GM12878 (cell line): ENCODE data around the gene MAML2. TPM values are rescaled to one million over a fixed set of nuclear protein-coding genes. Genes with fewer than 3 reads are reported as not detected.
A peak's percentile ranks its signal among the peaks of the same experiment; 100 is the strongest.

Source experiments
- ATAC-seq: fragments of 200-7000 bp; cut with Tn5 transposase; 3 replicates; pipeline ENCODE4 v1.9.1; 2020; ENCODE audit warnings: mild to moderate bottlenecking, moderate library complexity
- BruUV-seq: library from RNA; stranded (reverse); fragments of 400-500 nt; replicated peaks from 2 replicates; lab custom pipeline; 2021; lab: Mats Ljungman, UMichigan
- CTCF ChIA-PET: fragments of 300-600 bp; sonication (Branson Sonifier 250); formaldehyde crosslinking; extraction: SDS; loops from one replicate; lab custom pipeline; 2021; ENCODE audit warnings: inconsistent platforms; lab: Yijun Ruan, JAX
- POLR2A ChIA-PET: fragments of 350-600 bp; formaldehyde crosslinking; extraction: SDS; loops from one replicate; lab custom pipeline; 2021; ENCODE audit warnings: inconsistent platforms; lab: Charles Lee
- RAD21 ChIA-PET: fragments of 300-600 bp; sonication (Branson Sonifier 250); formaldehyde crosslinking; loops from one replicate; lab custom pipeline; 2023; ENCODE audit warnings: antibody characterized with exemption; ENCODE audit not compliant: unreplicated experiment; lab: Charles Lee
- SMC1A ChIA-PET: fragments of 300-600 bp; sonication (Branson Sonifier 250); formaldehyde crosslinking; loops from one replicate; lab custom pipeline; 2023; ENCODE audit not compliant: unreplicated experiment, uncharacterized antibody; lab: Charles Lee
- DNase-seq: peaks from one replicate; pipeline ENCODE4 v3.0.0-alpha.2; 2011; ENCODE audit warnings: low read depth, low spot score
- FAIRE-seq: peaks from 3 replicates; lab custom pipeline; 2011; peaks lifted over from hg19 to GRCh38; lab: Jason Lieb, UNC
- H2AFZ ChIP-seq: 2 replicates; pipeline ENCODE4 v1.6.0; 2011; ENCODE audit warnings: low read depth, low read length, control low read depth; ENCODE audit not compliant: control insufficient read depth
- H3K27ac ChIP-seq: 2 replicates; pipeline ENCODE4 v1.5.1; 2011; ENCODE audit warnings: control low read depth; ENCODE audit not compliant: control insufficient read depth, insufficient read depth
- H3K27me3 ChIP-seq, 2 experiments: replicated peaks in 1 of 2; 2 replicates each; pipeline versions ENCODE4 v1.6.0 to v1.6.1; 2011; ENCODE audit warnings: low read length in 1 of 2; ENCODE audit not compliant: control insufficient read depth in 2 of 2, insufficient read depth in 2 of 2
- H3K36me3 ChIP-seq, 2 experiments: 2 replicates each; pipeline ENCODE4 v1.5.1; 2011; ENCODE audit warnings: low read length in 1 of 2; ENCODE audit not compliant: control insufficient read depth in 2 of 2, insufficient read depth in 2 of 2
- H3K4me1 ChIP-seq: 2 replicates; pipeline ENCODE4 v1.6.1; 2011; ENCODE audit warnings: mild to moderate bottlenecking, low read length, moderate library complexity, mixed read lengths; ENCODE audit not compliant: control insufficient read depth, insufficient read depth
- H3K4me2 ChIP-seq: 2 replicates; pipeline ENCODE4 v1.6.0; 2011; ENCODE audit warnings: control low read depth; ENCODE audit not compliant: control insufficient read depth, insufficient read depth
- H3K4me3 ChIP-seq: fragments of 200-600 bp; sonication (generic); 2 replicates; pipeline ENCODE4 v1.5.1; 2016
- H3K79me2 ChIP-seq: 2 replicates; pipeline ENCODE4 v1.6.0; 2011; ENCODE audit warnings: low read length; ENCODE audit not compliant: control insufficient read depth, insufficient read depth
- H3K9ac ChIP-seq: 2 replicates; pipeline ENCODE4 v1.8.0; 2011; ENCODE audit warnings: low read length, control low read depth, mixed read lengths; ENCODE audit not compliant: control insufficient read depth, insufficient read depth
- H3K9me3 ChIP-seq: replicated peaks from 3 replicates; pipeline ENCODE4 v1.5.1; 2011; ENCODE audit warnings: mild to moderate bottlenecking, low read length; ENCODE audit not compliant: control insufficient read depth, insufficient read depth
- H4K20me1 ChIP-seq: 2 replicates; pipeline ENCODE4 v1.6.0; 2011; ENCODE audit not compliant: control insufficient read depth, insufficient read depth
- NFYA ChIP-seq: IDR thresholded peaks from 2 replicates; pipeline ENCODE4 v1.6.1; 2011; ENCODE audit warnings: low read depth, mild to moderate bottlenecking, low read length, improper control_type of control experiment, borderline replicate concordance
- SMAD1 ChIP-seq: fragments of 450-650 bp; IDR thresholded peaks from 2 replicates; pipeline ENCODE4 v1.6.1; 2018; ENCODE audit warnings: mild to moderate bottlenecking, low read depth; ENCODE audit not compliant: partially characterized antibody
- TCF7 ChIP-seq: IDR thresholded peaks from 2 replicates; pipeline ENCODE4 v1.6.1; 2014; ENCODE audit warnings: antibody characterized with exemption, borderline replicate concordance
- ZBTB40 ChIP-seq: fragments of 450-650 bp; IDR thresholded peaks from 2 replicates; pipeline ENCODE4 v1.6.1; 2016; ENCODE audit warnings: mild to moderate bottlenecking, moderate library complexity, borderline replicate concordance
- ZNF622 ChIP-seq: fragments of 450-650 bp; IDR thresholded peaks from 2 replicates; pipeline ENCODE4 v1.6.1; 2017; ENCODE audit warnings: mild to moderate bottlenecking, inconsistent platforms
- WGBS: methylation state at CpG from one replicate; pipeline ENCODE4 v1.1.6; 2016; ENCODE audit warnings: low lambda C conversion rate; ENCODE audit not compliant: insufficient replicate concordance, insufficient coverage; ENCODE audit errors: missing lambda C conversion rate; 5-methylcytosine and 5-hydroxymethylcytosine counted together
- in situ Hi-C: fragments of 300-500 bp; cut with MboI; formaldehyde crosslinking; loops from 9 replicates; pipeline ENCODE4 v1.14.3; 2018; ENCODE audit warnings: mixed read lengths
- intact Hi-C: fragments of 100-400 bp; cut with micrococcal nuclease; formaldehyde crosslinking; loops from one replicate; pipeline ENCODE4 v1.14.2; 2022; ENCODE audit not compliant: unreplicated experiment
- polyA plus RNA-seq, 11 experiments: library from polyadenylated mRNA; depleted of rRNA in 4 of 11; unstranded in 6 of 11; stranded (reverse) in 5 of 11; fragments of >200 nt; fragmentation: Nextera tagmentation in 4 of 11; fragmentation: Illumina TruSeq in 1 of 11; extraction: Ambion mirVana in 4 of 11; extraction: Trizol in 1 of 11; gene quantifications; 1 replicate in 1 of 11; 2 replicates in 10 of 11; pipeline versions ENCODE4 v1.2.1 to v1.2.3, GENCODE V29; 2011 to 2016; ENCODE audit warnings: inconsistent platforms in 2 of 11, missing spikeins in 2 of 11, low read depth in 1 of 11
- total RNA-seq, 4 experiments: library from RNA; depleted of rRNA in 3 of 4; stranded (reverse); fragments of >200 nt in 3 of 4; fragmentation: Illumina TruSeq in 1 of 4; extraction: Trizol in 1 of 4; gene quantifications; 2 replicates each; pipeline versions ENCODE4 v1.2.1 to v1.2.3, GENCODE V29; 2013 to 2021

The MAML2 gene
- total and polyA plus RNA-seq, 10 of the 15 experiments (the other 5 are each of a cell fraction or from before 2014, with no cell fraction given) = 2.5 to 15.1 (median 12.0) TPM

- TF ChIP-seq ZBTB40 = no peak
- TF ChIP-seq TCF7 = no peak
- no peak for TF ChIP-seq SMAD1
Observed at GRCh38 chr11:96094156-96094555, 248.8 kb downstream of the MAML2 start (continued).

- WGBS = 88% methylated on average over 8 of the region's 8 CpGs
- no peak for TF ChIP-seq NFYA
- TF ChIP-seq ZNF622 = no peak
Observed at GRCh38 chr11:96092511-96092910, 250.5 kb downstream of the MAML2 start.

More at GRCh38 chr11:96092511-96092910, 250.5 kb downstream of the MAML2 start:
- Histone ChIP-seq H3K27me3 (no peaks in the 10 kb centered on the region), H3K4me3 (no peak overlapping the region), H2AFZ (no peak overlapping the region), H3K27ac (no peak overlapping the region), H3K9me3 (no peaks in the 10 kb centered on the region), H3K9ac (no peak overlapping the region), H4K20me1 (no peaks in the 10 kb centered on the region; the same call in 1 of the 2 replicates), H3K4me1 (no peaks in the 10 kb centered on the region), H3K36me3 (peaks cover 5 to 6% of the 10 kb centered on the region in 2 experiments), H3K79me2 (no peaks in the 10 kb centered on the region), H3K4me2 (no peak overlapping the region)
- no peak for ATAC-seq
- no peak for DNase-seq
- intact Hi-C loops (loop anchor here (5.0 kb wide), 1 partner anchor 300 kb away; the partner anchor contains the start of gene JRKL), in situ Hi-C loops (no loop called here)
- TSS peak; percentile 45 for BruUV-seq
- no peak for FAIRE-seq
- ChIA-PET RAD21 (interaction anchor here (0.7 to 3.5 kb wide), 8 partner anchors 18 to 333 kb away, joined by 3 to 49 read pairs (median 4); partner anchors contain the start of gene MAML2), CTCF (interaction anchor here (0.9 to 6.5 kb wide), 9 partner anchors 15 to 304 kb away, joined by 3 to 67 read pairs (median 4); partner anchors contain the start of gene MAML2), SMC1A (interaction anchor here (0.9 to 8.5 kb wide), 6 partner anchors 9 to 301 kb away, joined by 4 to 62 read pairs (median 6); partner anchors contain the start of gene MAML2), POLR2A (no interaction called here)
